ENCODE measurements around the gene PEX5.

PEX5 gene

DNA sequence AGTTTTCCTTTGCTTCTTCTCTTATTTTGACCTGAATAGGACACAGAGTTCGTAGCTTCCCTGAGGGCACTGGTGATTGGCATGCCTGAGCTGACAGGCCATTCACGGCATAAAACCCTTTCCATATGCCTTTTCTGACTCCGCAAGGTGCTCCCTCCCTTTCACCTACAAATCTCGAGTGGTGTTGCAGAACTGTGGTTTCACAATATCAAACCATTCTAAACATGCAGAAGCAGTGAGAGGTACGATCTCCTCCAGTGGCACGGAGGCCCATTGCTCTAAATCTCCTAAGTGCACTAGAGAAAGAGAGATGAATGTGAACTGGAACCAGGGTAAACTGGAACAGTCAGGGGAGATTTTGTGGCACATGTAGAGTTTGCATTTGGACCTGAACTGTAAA lies 35.4 kb upstream of the PEX5 start:
- TF ChIP-seq, protein P1, sequence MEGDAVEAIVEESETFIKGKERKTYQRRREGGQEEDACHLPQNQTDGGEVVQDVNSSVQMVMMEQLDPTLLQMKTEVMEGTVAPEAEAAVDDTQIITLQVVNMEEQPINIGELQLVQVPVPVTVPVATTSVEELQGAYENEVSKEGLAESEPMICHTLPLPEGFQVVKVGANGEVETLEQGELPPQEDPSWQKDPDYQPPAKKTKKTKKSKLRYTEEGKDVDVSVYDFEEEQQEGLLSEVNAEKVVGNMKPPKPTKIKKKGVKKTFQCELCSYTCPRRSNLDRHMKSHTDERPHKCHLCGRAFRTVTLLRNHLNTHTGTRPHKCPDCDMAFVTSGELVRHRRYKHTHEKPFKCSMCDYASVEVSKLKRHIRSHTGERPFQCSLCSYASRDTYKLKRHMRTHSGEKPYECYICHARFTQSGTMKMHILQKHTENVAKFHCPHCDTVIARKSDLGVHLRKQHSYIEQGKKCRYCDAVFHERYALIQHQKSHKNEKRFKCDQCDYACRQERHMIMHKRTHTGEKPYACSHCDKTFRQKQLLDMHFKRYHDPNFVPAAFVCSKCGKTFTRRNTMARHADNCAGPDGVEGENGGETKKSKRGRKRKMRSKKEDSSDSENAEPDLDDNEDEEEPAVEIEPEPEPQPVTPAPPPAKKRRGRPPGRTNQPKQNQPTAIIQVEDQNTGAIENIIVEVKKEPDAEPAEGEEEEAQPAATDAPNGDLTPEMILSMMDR (conservative IDR thresholded peaks at IDR 0.05; ENCODE audit: low read length) = no peak
- DNase-seq (ENCODE audit: low read depth) = no peak
- no peak overlapping the region for H3K4me3 ChIP-seq (ENCODE audit: low read length)

DNA sequence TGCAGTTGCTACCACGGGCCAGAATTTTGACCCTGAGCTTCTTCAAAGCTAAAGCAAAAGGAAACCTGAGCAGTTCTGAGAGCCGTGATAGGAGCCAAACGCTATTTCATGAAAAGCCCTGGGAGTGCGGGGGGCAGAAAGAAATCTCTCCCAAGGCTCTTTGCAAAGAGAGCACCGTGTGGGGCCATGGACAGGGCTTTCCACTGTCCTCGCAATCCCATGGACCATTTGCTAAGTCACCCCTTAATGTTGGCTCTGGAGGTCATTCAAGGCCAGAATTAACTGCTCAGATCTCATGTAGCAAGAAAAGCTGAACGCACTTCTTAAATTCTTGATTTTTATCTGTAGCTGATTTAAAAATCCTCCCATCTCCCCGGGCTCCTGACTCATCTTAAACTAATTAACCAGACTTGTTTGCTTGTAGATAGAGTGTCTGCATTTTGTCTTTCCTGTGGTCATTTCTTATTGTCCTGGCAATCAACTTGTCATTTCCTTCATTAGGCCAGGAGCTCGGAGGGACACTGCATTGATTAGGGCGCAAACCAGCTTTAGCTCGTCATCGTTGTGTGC lies 34.5 kb upstream of the PEX5 start:
- H3K4me3 ChIP-seq (ENCODE audit: low read length) = no peak overlapping the region
- TF ChIP-seq, protein P1 (conservative IDR thresholded peaks at IDR 0.05; ENCODE audit: low read length) = no peak
- no peak for DNase-seq (ENCODE audit: low read depth)

DNA sequence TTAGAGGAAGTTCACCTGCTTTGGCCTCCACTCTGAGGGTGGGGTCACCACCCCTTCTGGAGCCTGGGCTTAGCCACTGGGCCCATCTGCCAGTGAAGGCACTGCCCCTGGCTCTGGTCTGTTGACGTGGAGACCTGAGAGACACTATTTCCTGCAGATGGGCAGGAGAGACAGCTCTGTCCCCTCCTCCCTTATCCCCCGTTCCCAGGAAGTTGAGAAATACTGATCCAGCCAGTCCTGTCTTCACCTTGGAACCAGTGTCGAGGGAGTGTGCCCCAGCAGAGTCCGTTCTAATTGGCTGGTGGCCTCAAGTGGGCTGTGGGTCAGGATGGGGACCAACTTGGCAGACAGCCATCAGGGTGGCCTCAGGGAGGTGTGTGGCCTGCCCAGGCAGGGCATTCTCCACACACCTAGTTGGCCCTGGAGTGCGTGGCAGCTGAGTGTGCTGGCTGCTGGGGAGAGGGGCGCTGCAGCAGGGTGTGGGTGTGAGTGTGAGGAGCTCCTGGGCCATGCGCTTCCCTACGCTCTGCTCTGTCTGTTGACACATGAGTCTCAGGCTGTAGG lies 33.9 kb upstream of the PEX5 start:
- no peak for DNase-seq (ENCODE audit: low read depth)
- H3K4me3 ChIP-seq (ENCODE audit: low read length) = no peak overlapping the region
- TF ChIP-seq, protein P1 (conservative IDR thresholded peaks at IDR 0.05; ENCODE audit: low read length) = no peak

DNA sequence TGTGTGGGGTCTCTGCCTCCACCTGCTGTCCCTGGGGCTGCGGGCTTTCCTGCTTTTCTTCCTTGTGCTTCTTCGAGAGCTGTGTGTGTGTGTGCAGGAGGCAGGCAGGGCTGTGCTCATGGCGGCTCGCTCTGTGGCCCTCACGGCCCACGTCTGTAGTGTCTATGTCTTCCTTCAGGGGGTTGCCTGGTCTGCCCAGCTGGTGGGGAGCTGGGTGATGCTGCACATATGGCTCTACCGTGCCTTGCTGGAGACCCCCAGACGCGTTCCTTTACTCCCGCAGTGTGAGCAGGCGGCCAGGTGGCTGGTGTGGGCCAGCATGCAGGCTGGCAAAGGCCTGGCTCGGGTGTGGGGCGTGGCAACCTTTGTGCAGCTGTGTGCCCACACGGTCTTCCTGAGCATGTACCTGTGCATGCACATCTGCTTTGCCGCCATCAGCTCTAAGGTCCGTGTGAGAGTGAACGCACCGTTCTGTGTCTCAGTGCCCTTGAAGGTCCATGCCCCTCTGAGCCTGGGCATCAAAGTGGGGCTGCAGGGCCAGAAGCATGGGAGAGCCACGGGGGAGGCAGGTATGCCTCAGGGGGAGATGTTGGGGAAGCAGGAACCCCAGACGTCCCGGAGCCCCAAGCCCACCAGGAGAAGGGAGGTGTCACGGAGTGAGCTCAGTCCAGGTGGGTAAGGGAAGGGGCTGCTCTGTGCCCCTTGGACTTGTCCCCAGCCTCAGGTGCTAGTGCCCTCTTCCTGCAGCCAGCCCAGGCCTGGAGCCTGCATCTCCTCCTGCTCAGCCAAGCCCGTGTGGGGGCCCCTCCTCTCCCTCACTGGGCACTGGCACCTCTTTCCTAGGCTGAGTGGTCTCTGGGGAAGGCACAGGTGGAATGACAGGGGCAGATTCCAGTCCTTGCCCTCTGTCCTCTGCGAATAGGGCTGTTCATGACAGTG lies 33.0 kb upstream of the PEX5 start:
- TF ChIP-seq, protein P1 (conservative IDR thresholded peaks at IDR 0.05; ENCODE audit: low read length) = no peak
- DNase-seq (ENCODE audit: low read depth) = no peak
- no peak overlapping the region for H3K4me3 ChIP-seq (ENCODE audit: low read length)

DNA sequence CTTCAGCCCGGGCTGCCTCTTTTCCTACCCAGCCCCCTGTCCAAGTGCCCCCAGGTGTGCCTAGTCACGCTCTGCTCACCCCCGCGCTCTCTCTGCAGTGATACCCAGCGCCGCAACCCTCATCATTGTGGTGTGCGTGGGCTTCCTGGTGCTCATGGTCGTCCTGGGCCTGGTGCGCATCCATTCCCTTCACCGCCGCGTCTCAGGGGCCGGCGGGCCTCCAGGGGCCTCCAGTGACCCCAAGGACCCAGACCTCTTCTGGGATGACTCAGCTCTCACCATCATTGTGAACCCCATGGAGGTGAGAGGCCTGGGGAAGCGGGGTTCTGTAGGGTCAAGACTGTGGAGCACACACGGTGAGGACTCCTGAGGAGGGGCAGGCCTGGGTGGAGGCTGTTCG lies 32.1 kb upstream of the PEX5 start:
- no peak for DNase-seq (ENCODE audit: low read depth)
- TF ChIP-seq, protein P1 (conservative IDR thresholded peaks at IDR 0.05; ENCODE audit: low read length) = no peak

DNA sequence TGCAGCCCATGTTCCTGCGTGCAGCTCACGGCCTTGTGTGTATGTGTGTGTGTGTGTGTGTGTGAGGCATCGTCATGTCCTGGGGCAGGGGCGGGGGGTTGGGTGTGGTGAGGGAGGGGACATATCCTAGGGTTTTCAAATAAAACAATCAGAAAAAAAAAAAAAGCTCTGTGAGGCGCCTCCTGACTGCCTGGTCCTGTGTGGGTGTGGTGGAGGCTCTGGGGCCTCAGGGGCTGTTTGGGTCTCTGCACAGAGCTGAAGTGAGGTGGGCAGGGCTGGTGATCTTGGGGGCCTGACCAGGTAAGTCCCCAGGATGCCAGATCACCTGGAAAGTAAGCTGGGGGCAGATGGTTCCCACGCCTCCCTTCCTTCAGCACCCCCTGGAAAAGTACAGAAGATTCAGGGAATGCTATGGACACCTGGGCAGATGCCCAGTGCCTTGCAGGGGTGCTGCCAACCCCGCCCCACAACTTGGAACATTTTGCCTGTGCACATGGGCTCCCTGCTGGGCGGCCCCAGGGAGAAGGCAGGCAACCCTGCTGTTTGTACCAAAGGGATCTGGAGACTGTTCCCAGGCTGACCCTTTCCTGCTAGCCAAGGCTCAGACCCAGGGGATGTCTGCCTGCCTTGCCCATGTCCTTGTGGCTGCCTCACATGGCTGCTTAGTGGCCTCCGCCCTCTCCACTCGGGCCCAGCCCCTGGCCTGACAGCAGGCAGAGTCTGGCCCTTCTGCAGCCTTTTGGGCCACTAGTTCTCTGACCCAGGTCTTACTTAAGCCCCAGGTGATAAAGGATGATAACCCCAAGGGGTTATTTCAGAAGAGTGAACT lies 30.5 kb upstream of the PEX5 start:
- TF ChIP-seq, protein P1 (conservative IDR thresholded peaks at IDR 0.05; ENCODE audit: low read length) = no peak
- DNase-seq (ENCODE audit: low read depth) = no peak

More for the DNA sequence above, 32.1 kb upstream of the PEX5 start:
- no peak overlapping the region for H3K4me3 ChIP-seq (ENCODE audit: low read length)

More for the DNA sequence above, 30.5 kb upstream of the PEX5 start:
- no peak overlapping the region for H3K4me3 ChIP-seq (ENCODE audit: low read length)
